ENCODE measurements around the gene DRAM1. TPM values are rescaled to one million over a fixed set of nuclear protein-coding genes. Genes with fewer than 3 reads are reported as not detected.

The DRAM1 gene
- total and polyA plus RNA-seq, 2 of the 4 experiments (the other 2 are of a cell fraction), result 20.0 to 27.2 TPM

DNA sequence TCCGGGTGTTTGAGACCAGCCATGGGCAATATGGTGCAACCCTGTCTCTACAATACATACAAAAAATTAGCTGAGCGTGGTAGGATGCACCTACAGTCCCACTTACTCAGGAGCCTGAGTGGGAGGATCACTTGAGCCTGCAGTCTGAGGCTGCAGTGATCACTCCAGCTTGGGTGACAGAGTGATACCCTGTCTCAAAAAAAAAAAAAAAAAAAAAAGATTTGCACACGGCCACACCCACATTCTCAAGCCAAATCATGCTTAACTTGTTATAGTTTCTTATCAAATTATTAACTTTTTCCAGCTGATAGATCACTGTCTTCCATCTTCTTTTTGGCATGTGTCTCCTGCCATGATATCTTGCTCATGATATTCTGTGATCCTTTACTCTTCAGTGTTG lies 6.8 kb downstream of the DRAM1 start:
- Histone ChIP-seq H2AFZ (replicated peaks; ENCODE audit: low read length, poor library complexity) (no peak overlapping the region), H4K8ac (ENCODE audit: low read depth in 2 of 2, low read length in 2 of 2) (peak overlapping the region in 1 of 2 experiments; percentile 13; a peak in 1 of 4 replicates), H2AK9ac (replicated peaks; ENCODE audit: low read depth, low read length, poor library complexity) (peak overlapping the region; percentile 73), H2BK20ac (ENCODE audit: low read depth, low read length) (no peak overlapping the region), H3K9ac (ENCODE audit: low read depth, low read length) (no peak overlapping the region), H4K5ac (ENCODE audit: low read depth, low read length) (no peak overlapping the region), H3K27me3 (ENCODE audit: control insufficient read depth, insufficient read depth, low read length) (no peaks in the 10 kb centered on the region), H3K14ac (replicated peaks; ENCODE audit: low read depth, low read length) (0 out of 2 replicates have a peak overlapping the region, but pooled peaks have one; percentile 4), H3K36me3 (ENCODE audit: control insufficient read depth, insufficient read depth, low read length) (peaks cover 11% of the 10 kb centered on the region), H2AK5ac (ENCODE audit: low read depth, low read length) (no peak overlapping the region), H2BK5ac (ENCODE audit: low read depth, low read length, poor library complexity, severe bottlenecking) (no peak overlapping the region), H3K56ac (ENCODE audit: extremely low read depth, insufficient read depth, low read length) (no peak overlapping the region), H4K20me1 (ENCODE audit: insufficient read depth, low read length) (no peaks in the 10 kb centered on the region), H3K23ac (ENCODE audit: low read depth, low read length) (no peak overlapping the region), H3K9me1 (ENCODE audit: insufficient read depth, low read length) (0 out of 2 replicates have a peak, but pooled peaks cover 3% of the 10 kb centered on the region), H3K4me2 (ENCODE audit: low read depth, low read length) (no peak overlapping the region), H4K91ac (ENCODE audit: insufficient read depth, low read depth, low read length) (no peak overlapping the region), H3K4ac (ENCODE audit: low read depth, low read length) (no peak overlapping the region), H2BK120ac (ENCODE audit: low read depth, low read length) (no peak overlapping the region), H3K4me1 (ENCODE audit: control insufficient read depth, insufficient read depth, low read length) (peaks cover 1% of the 10 kb centered on the region), H3K27ac (ENCODE audit: insufficient read depth, low read length) (no peak overlapping the region), H3K9me3 (ENCODE audit: control insufficient read depth, insufficient read depth, low read length) (no peaks in the 10 kb centered on the region), H3K79me1 (ENCODE audit: low read depth in 1 of 2, low read length in 2 of 2) (peaks cover 30 to 61% of the 10 kb centered on the region in 2 experiments), H3K4me3 (ENCODE audit: insufficient read depth, low read depth, low read length) (no peak overlapping the region), H2BK15ac (ENCODE audit: low read depth, low read length) (no peak overlapping the region; the same call in 2 of the 3 replicates), H3K18ac (ENCODE audit: low read depth, low read length) (no peak overlapping the region)
- DNase-seq (no peak), ATAC-seq (ENCODE audit: low read depth) (no peak)
- in situ Hi-C loops (cut with MboI; ENCODE audit: low sequenced_read_pairs) (no loop called here), dilution Hi-C loops (cut with HindIII; ENCODE audit: low sequenced_read_pairs, unreplicated experiment) (no loop called here), intact Hi-C loops (cut with micrococcal nuclease) (no loop called here)
- ChIA-PET CTCF (interaction anchor here (0.7 kb wide), 1 partner anchor 35 kb away, joined by 4 read pairs; no protein-coding TSS in a partner anchor), POLR2A (ENCODE audit: unreplicated experiment) (no interaction called here)
- WGBS, 2 experiments (ENCODE audit: extremely low coverage in 2 of 2, insufficient read length in 1 of 2), result no CpG with 5 or more reads among the region's 3 CpGs
- BruUV-seq (replicated peaks), result no TSS peak
- TF ChIP-seq CEBPB (IDR thresholded peaks at IDR 0.05; ENCODE audit: low read depth, low read length), result no peak
- TF ChIP-seq RFX5 (IDR thresholded peaks at IDR 0.05; ENCODE audit: low read depth, low read length), result no peak
- TF ChIP-seq FOS (IDR thresholded peaks at IDR 0.05; ENCODE audit: low read depth, low read length), result no peak
- TF ChIP-seq NFE2L2 (IDR thresholded peaks at IDR 0.05; ENCODE audit: low read depth, low read length), result no peak
- TF ChIP-seq, protein P1, sequence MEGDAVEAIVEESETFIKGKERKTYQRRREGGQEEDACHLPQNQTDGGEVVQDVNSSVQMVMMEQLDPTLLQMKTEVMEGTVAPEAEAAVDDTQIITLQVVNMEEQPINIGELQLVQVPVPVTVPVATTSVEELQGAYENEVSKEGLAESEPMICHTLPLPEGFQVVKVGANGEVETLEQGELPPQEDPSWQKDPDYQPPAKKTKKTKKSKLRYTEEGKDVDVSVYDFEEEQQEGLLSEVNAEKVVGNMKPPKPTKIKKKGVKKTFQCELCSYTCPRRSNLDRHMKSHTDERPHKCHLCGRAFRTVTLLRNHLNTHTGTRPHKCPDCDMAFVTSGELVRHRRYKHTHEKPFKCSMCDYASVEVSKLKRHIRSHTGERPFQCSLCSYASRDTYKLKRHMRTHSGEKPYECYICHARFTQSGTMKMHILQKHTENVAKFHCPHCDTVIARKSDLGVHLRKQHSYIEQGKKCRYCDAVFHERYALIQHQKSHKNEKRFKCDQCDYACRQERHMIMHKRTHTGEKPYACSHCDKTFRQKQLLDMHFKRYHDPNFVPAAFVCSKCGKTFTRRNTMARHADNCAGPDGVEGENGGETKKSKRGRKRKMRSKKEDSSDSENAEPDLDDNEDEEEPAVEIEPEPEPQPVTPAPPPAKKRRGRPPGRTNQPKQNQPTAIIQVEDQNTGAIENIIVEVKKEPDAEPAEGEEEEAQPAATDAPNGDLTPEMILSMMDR (conservative IDR thresholded peaks at IDR 0.05; ENCODE audit: low read depth, low read length), result no peak
- TF ChIP-seq RAD21 (IDR thresholded peaks at IDR 0.05; ENCODE audit: low read length), result no peak
- no peak for TF ChIP-seq MAZ (IDR thresholded peaks at IDR 0.05; ENCODE audit: borderline replicate concordance, low read depth, low read length)
- no peak for TF ChIP-seq POLR2A (IDR thresholded peaks at IDR 0.05; ENCODE audit: low read depth, low read length)
- TF ChIP-seq SMC3 (IDR thresholded peaks at IDR 0.05; ENCODE audit: low read depth, low read length), result no peak
- TF ChIP-seq, protein P2, sequence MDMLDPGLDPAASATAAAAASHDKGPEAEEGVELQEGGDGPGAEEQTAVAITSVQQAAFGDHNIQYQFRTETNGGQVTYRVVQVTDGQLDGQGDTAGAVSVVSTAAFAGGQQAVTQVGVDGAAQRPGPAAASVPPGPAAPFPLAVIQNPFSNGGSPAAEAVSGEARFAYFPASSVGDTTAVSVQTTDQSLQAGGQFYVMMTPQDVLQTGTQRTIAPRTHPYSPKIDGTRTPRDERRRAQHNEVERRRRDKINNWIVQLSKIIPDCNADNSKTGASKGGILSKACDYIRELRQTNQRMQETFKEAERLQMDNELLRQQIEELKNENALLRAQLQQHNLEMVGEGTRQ (IDR thresholded peaks at IDR 0.05; ENCODE audit: low read depth, low read length), result no peak
- TF ChIP-seq RCOR1 (IDR thresholded peaks at IDR 0.05; ENCODE audit: insufficient replicate concordance, low read length), result no peak
- TF ChIP-seq MAFK (IDR thresholded peaks at IDR 0.05; ENCODE audit: low read depth, low read length), result no peak
- TF ChIP-seq BHLHE40 (IDR thresholded peaks at IDR 0.05; ENCODE audit: low read depth, low read length), result no peak
- TF ChIP-seq MXI1 (IDR thresholded peaks at IDR 0.05; ENCODE audit: borderline replicate concordance, low read depth, low read length), result no peak
- TF ChIP-seq, protein P3, sequence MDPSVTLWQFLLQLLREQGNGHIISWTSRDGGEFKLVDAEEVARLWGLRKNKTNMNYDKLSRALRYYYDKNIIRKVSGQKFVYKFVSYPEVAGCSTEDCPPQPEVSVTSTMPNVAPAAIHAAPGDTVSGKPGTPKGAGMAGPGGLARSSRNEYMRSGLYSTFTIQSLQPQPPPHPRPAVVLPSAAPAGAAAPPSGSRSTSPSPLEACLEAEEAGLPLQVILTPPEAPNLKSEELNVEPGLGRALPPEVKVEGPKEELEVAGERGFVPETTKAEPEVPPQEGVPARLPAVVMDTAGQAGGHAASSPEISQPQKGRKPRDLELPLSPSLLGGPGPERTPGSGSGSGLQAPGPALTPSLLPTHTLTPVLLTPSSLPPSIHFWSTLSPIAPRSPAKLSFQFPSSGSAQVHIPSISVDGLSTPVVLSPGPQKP (IDR thresholded peaks at IDR 0.05; ENCODE audit: borderline replicate concordance, low read depth, low read length), result no peak
- TF ChIP-seq CHD1 (IDR thresholded peaks at IDR 0.05; ENCODE audit: low read depth, low read length), result no peak

Data from IMR-90 (cell line).